CD8-positive, alpha-beta memory T cell (primary cell): Measurements from ENCODE around the gene TGIF2. TPM values are rescaled to one million over a fixed set of nuclear protein-coding genes. Genes with fewer than 3 reads are reported as not detected.

Experiments
- CTCF ChIA-PET: fragments of 350-600 bp; sonication (Branson Sonifier 250); formaldehyde crosslinking; loops from one replicate; lab custom pipeline; 2021; ENCODE audit warnings: antibody characterized with exemption; lab: Charles Lee
- POLR2A ChIA-PET: fragments of 350-600 bp; sonication (Branson Sonifier 250); formaldehyde crosslinking; loops from one replicate; lab custom pipeline; 2021; ENCODE audit warnings: antibody characterized with exemption; lab: Charles Lee
- DNase-seq, 5 donors: peaks; one replicate each; pipeline versions ENCODE4 v3.0.0 to v3.0.0-alpha.2; 2020 to 2022; ENCODE audit warnings: mixed read lengths in 1 of 5
- H3K27ac ChIP-seq: one replicate; pipeline ENCODE4 v1.7.0; 2013; ENCODE audit warnings: low read depth, mild to moderate bottlenecking, low read length, moderate library complexity
- H3K27me3 ChIP-seq: 2 replicates; pipeline ENCODE4 v1.7.0; 2013; ENCODE audit warnings: low read length, mild to moderate bottlenecking; ENCODE audit not compliant: insufficient read depth, poor library complexity, severe bottlenecking
- H3K36me3 ChIP-seq: 2 replicates; pipeline ENCODE4 v1.7.0; 2013; ENCODE audit warnings: mild to moderate bottlenecking, low read length, moderate library complexity; ENCODE audit not compliant: insufficient read depth
- H3K4me1 ChIP-seq: 2 replicates; pipeline ENCODE4 v1.7.0; 2013; ENCODE audit warnings: mild to moderate bottlenecking, low read length, moderate library complexity; ENCODE audit not compliant: insufficient read depth
- H3K4me3 ChIP-seq: 2 replicates; pipeline ENCODE4 v1.7.0; 2013; ENCODE audit warnings: mild to moderate bottlenecking, low read length
- H3K9me3 ChIP-seq: 2 replicates; pipeline ENCODE4 v1.7.0; 2013; ENCODE audit warnings: mild to moderate bottlenecking, low read length
- H3K27ac Mint-ChIP-seq, 8 donors: one replicate each; pipeline ENCODE4 v1.8.0; 2020 to 2021; ENCODE audit warnings: mixed read lengths in 8 of 8, mild to moderate bottlenecking in 6 of 8, inconsistent platforms in 3 of 8, moderate library complexity in 3 of 8
- H3K27me3 Mint-ChIP-seq, 2 donors: one replicate each; pipeline ENCODE4 v1.8.0; 2020 to 2021; ENCODE audit warnings: mixed read lengths in 2 of 2, mild to moderate bottlenecking in 1 of 2, moderate library complexity in 1 of 2
- H3K36me3 Mint-ChIP-seq, 3 donors: one replicate each; pipeline ENCODE4 v1.8.0; 2020 to 2021; ENCODE audit warnings: mixed read lengths in 3 of 3, inconsistent platforms in 1 of 3, mild to moderate bottlenecking in 1 of 3
- H3K4me1 Mint-ChIP-seq, 3 donors: one replicate each; pipeline ENCODE4 v1.8.0; 2020 to 2021; ENCODE audit warnings: mixed read lengths in 3 of 3, inconsistent platforms in 1 of 3, mild to moderate bottlenecking in 1 of 3
- H3K4me3 Mint-ChIP-seq, 7 donors: one replicate each; pipeline ENCODE4 v1.8.0; 2020 to 2021; ENCODE audit warnings: mixed read lengths in 7 of 7, mild to moderate bottlenecking in 6 of 7, moderate library complexity in 4 of 7, inconsistent platforms in 2 of 7
- H3K9me3 Mint-ChIP-seq, 5 donors: one replicate each; pipeline ENCODE4 v1.8.0; 2020 to 2022; ENCODE audit warnings: mixed read lengths in 5 of 5, mild to moderate bottlenecking in 3 of 5, moderate library complexity in 2 of 5, inconsistent platforms in 1 of 5
- polyA plus RNA-seq: library from polyadenylated mRNA; unstranded; fragments of 300-500 nt; fragmentation: Illumina TruSeq; gene quantifications from one replicate; pipeline ENCODE4 v1.2.3, GENCODE V29; 2021
- total RNA-seq, 2 experiments: library from RNA; stranded (reverse); gene quantifications; one replicate each; pipeline ENCODE4 v1.2.3, GENCODE V29; 2021

Gene TGIF2
- total RNA-seq = 10 to 100 TPM; 46.1 to 49.8 TPM
- polyA plus RNA-seq = 24.6 TPM

- Histone ChIP-seq H3K9me3 (no peaks in the 10 kb centered on the region), H3K27ac (peak within 1 kb of the TSS; percentile 91), H3K27me3 (no peaks in the 10 kb centered on the region), H3K4me1 (peaks cover 33% of the 10 kb centered on the region), H3K36me3 (no peaks in the 10 kb centered on the region), H3K4me3 (peak within 1 kb of the TSS; percentile 66)
- peak within 1 kb of the TSS; percentile 90 to 96 (median 93) for H3K4me3 Mint-ChIP-seq
- peaks cover 0 to 14% (median 0%) of the 10 kb centered on the region in 3 donors for H3K36me3 Mint-ChIP-seq
- CTCF ChIA-PET = interaction anchor here (0.5 to 4.2 kb wide), 10 partner anchors 11 to 181 kb away, joined by 3 to 42 read pairs (median 6); partner anchors contain the start of gene RAB5IF
- peaks cover 0 to 3% of the 10 kb centered on the region in 2 donors for H3K27me3 Mint-ChIP-seq
- POLR2A ChIA-PET = interaction anchor here (0.5 to 3.7 kb wide), 14 partner anchors 8 to 606 kb away, joined by 3 to 49 read pairs (median 4); partner anchors contain the start of genes DSN1, MROH8, RAB5IF and RPN2
- peak within 1 kb of the TSS; percentile 97 to 100 (median 98) for H3K27ac Mint-ChIP-seq
- peak; percentile 85 to 96 (median 93) for DNase-seq
- peaks cover 30 to 40% (median 37%) of the 10 kb centered on the region in 3 donors for H3K4me1 Mint-ChIP-seq
- H3K9me3 Mint-ChIP-seq = no peaks in the 10 kb centered on the region
Measured at GRCh38 chr20:36573103-36573797, at the start of gene TGIF2. TSS of gene TGIF2 (plus strand) at chr20:36573597. CDS start at chr20:36578775, 5,178 bp downstream.

- Mint-ChIP-seq H3K27ac (peak overlapping the region in 1 of 8 donors; percentile 50), H3K36me3 (peaks cover 9 to 56% (median 12%) of the 10 kb centered on the region in 3 donors), H3K4me3 (no peak overlapping the region), H3K27me3 (peaks cover 0 to 2% of the 10 kb centered on the region in 2 donors), H3K4me1 (peaks cover 0 to 4% (median 0%) of the 10 kb centered on the region in 3 donors), H3K9me3 (no peaks in the 10 kb centered on the region)
- no peak overlapping the region for H3K27ac ChIP-seq
- CTCF ChIA-PET = no interaction called here
- peaks cover 27% of the 10 kb centered on the region for H3K36me3 ChIP-seq
- H3K9me3 ChIP-seq = no peaks in the 10 kb centered on the region
- DNase-seq = no peak
- H3K4me3 ChIP-seq = no peak overlapping the region
- no peaks in the 10 kb centered on the region for H3K27me3 ChIP-seq
- POLR2A ChIA-PET = no interaction called here
- no peaks in the 10 kb centered on the region for H3K4me1 ChIP-seq
Measured at GRCh38 chr20:36525620-36526365, 47.6 kb upstream of the TGIF2 start.

GRCh38 chr20:36526521-36527011 is 46.8 kb upstream of the TGIF2 start:
- CTCF ChIA-PET = no interaction called here
- H3K9me3 Mint-ChIP-seq = no peaks in the 10 kb centered on the region
- peak overlapping the region in 1 of 8 donors; percentile 10 for H3K27ac Mint-ChIP-seq
- H3K4me1 ChIP-seq = no peaks in the 10 kb centered on the region
- H3K27me3 Mint-ChIP-seq = peaks cover 0 to 2% of the 10 kb centered on the region in 2 donors
- H3K4me3 Mint-ChIP-seq = no peak overlapping the region
- peaks cover 9 to 53% (median 11%) of the 10 kb centered on the region in 3 donors for H3K36me3 Mint-ChIP-seq
- no peaks in the 10 kb centered on the region for H3K9me3 ChIP-seq
- H3K4me3 ChIP-seq = no peak overlapping the region
- no peak for DNase-seq
- POLR2A ChIA-PET = no interaction called here
- no peaks in the 10 kb centered on the region for H3K27me3 ChIP-seq
- peaks cover 27% of the 10 kb centered on the region for H3K36me3 ChIP-seq
- no peak overlapping the region for H3K27ac ChIP-seq
- peaks cover 0 to 3% (median 0%) of the 10 kb centered on the region in 3 donors for H3K4me1 Mint-ChIP-seq

DNA sequence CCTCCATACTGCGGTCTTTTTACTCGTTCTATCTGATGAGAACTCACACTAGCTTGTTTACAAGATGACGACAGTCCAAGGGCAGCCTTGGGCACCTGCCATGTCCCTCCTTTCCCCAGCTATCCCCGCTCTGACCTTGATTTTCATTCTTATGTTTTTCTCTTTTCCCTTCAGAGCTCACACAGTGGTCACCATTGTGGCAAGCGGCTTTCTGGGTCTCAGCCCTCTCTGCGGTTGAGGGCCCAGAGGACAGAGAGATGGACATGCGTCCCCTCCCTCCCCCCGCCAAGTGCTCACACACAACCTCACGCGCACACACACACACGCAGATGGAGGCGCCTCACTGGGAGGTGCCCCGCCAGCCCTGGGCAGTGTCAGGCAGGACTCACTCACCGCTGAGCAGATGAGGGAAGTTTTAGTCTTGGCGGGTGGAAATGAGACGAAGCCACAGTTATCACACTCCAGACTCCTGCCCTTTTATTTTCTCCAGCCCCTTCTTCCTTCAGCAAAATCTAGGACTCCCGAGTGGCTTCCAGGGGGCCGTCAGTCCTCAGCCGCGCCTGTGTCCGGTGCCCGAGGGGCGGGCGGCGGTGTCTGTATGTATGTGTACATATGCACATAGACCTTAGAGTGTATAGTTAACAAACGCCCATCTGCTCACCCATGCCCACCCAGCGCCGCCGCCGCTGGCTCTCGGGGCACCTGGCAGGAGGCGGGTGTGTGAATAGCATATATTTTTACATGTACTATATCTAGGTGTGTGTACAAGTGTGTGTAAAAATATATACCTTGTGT is 45.9 kb upstream of the TGIF2 start:
- Histone ChIP-seq H3K4me3 (no peak overlapping the region), H3K27me3 (no peaks in the 10 kb centered on the region), H3K27ac (no peak overlapping the region), H3K36me3 (peaks cover 27% of the 10 kb centered on the region), H3K4me1 (no peaks in the 10 kb centered on the region), H3K9me3 (no peaks in the 10 kb centered on the region)
- Mint-ChIP-seq H3K9me3 (no peaks in the 10 kb centered on the region), H3K4me1 (no peaks in the 10 kb centered on the region), H3K27ac (peak overlapping the region in 1 of 8 donors; percentile 29), H3K27me3 (peaks cover 0 to 2% of the 10 kb centered on the region in 2 donors), H3K4me3 (no peak overlapping the region), H3K36me3 (peaks cover 6 to 46% (median 9%) of the 10 kb centered on the region in 3 donors)
- no peak for DNase-seq
- CTCF ChIA-PET = no interaction called here
- POLR2A ChIA-PET = no interaction called here

DNA sequence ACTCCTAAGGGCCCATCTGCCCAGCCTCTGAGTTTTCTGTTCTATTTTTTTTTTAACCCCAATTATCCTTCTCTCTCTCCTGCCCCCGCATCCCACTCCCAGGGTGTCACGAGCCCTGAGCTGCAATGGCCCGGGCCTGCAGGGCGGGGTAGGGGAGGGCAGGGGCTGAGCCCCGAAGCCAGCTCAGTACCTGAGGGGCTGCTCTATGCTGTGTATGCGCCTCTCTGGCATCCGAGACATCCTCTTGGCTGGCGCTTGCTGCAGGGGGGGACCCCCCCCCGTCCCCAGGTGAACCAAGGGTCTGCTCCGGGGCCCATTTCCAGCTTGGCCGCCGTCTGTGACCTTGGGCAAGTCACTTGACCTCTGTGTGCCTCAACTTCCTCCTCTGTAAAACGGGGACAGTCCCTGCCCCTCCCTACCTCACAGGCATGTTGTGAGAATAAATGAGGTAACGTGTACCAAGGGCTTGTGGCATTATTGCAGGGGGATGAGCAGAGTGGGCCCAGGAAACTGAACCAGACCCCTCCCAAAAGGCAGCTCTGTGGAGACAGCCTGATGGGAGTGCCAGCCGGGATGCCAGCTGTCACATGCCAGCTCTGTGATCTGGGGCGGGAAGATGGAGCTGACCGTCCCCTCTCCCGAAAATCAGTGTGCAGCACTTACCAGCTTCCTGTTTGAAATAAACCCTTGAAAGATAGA is 45.1 kb upstream of the TGIF2 start:
- Mint-ChIP-seq H3K9me3 (no peaks in the 10 kb centered on the region), H3K27me3 (peaks cover 0 to 2% of the 10 kb centered on the region in 2 donors), H3K36me3 (peaks cover 6 to 43% (median 9%) of the 10 kb centered on the region in 3 donors), H3K27ac (peak overlapping the region in 1 of 8 donors; percentile 29), H3K4me3 (no peak overlapping the region), H3K4me1 (no peaks in the 10 kb centered on the region)
- Histone ChIP-seq H3K9me3 (no peaks in the 10 kb centered on the region), H3K36me3 (peaks cover 27% of the 10 kb centered on the region), H3K27ac (no peak overlapping the region), H3K27me3 (no peaks in the 10 kb centered on the region), H3K4me3 (no peak overlapping the region), H3K4me1 (no peaks in the 10 kb centered on the region)
- CTCF ChIA-PET = no interaction called here
- DNase-seq = no peak
- POLR2A ChIA-PET = no interaction called here

DNA sequence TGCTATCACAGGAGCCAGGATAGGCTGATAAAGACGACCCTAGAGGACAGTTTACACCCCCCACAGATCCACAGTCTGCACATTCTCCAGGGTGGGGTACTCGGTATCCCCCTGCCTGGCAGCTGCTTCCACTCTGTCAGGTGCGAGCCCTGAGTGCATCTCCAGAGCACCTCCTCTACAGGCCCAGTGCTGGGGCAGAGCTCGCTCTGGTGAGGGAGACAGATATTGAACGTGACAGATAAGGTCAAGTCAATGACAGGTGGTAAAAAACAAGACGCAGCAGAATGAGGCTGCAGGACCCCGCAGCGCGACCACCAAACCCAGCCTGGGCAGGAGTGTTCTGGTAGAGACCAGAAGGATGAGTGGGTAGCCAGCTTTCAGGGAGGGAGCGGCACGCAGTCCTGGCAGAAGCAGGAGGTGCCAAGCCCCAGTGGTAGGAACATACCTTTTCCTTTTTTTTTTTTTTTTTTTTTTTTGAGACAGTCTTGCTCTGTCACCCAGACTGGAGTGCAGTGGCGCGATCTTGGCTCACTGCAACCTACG is 44.5 kb upstream of the TGIF2 start:
- Histone ChIP-seq H3K9me3 (no peaks in the 10 kb centered on the region), H3K27ac (no peak overlapping the region), H3K27me3 (no peaks in the 10 kb centered on the region), H3K36me3 (peaks cover 21% of the 10 kb centered on the region), H3K4me1 (no peaks in the 10 kb centered on the region), H3K4me3 (no peak overlapping the region)
- peaks cover 0 to 2% of the 10 kb centered on the region in 2 donors for H3K27me3 Mint-ChIP-seq
- DNase-seq = no peak
- no peak overlapping the region for H3K4me3 Mint-ChIP-seq
- H3K9me3 Mint-ChIP-seq = no peaks in the 10 kb centered on the region
- H3K36me3 Mint-ChIP-seq = peaks cover 6 to 38% (median 9%) of the 10 kb centered on the region in 3 donors
- POLR2A ChIA-PET = no interaction called here
- CTCF ChIA-PET = no interaction called here
- H3K4me1 Mint-ChIP-seq = no peaks in the 10 kb centered on the region
- H3K27ac Mint-ChIP-seq = peak overlapping the region in 1 of 8 donors; percentile 27

DNA sequence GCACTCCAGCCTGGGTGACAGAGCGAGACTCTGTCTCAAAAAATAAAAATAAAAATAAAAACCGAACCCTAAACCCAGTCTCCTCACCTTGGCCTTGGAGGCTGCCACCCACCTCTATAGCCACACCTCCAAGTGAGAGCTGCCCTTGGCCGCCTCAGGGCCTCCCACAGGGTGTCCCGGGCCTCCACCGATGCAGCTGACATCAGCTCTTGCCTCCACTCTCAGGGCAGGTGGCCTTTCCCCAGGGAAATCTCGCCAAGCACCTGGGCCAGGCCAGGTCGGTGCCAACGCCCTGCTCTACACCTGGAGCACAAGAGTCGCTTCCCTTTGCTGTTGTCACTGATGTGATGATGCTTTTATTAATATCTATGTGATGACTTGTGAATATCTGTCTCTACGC is 41.0 kb upstream of the TGIF2 start:
- ChIA-PET CTCF (no interaction called here), POLR2A (no interaction called here)
- no peaks in the 10 kb centered on the region for H3K9me3 ChIP-seq
- no peak overlapping the region for H3K4me3 Mint-ChIP-seq
- H3K9me3 Mint-ChIP-seq = no peaks in the 10 kb centered on the region
- H3K4me1 Mint-ChIP-seq = no peaks in the 10 kb centered on the region
- H3K4me3 ChIP-seq = no peak overlapping the region
- H3K36me3 Mint-ChIP-seq = peaks cover 1 to 12% (median 1%) of the 10 kb centered on the region in 3 donors
- no peaks in the 10 kb centered on the region for H3K27me3 ChIP-seq
- peaks cover under 1% of the 10 kb centered on the region for H3K36me3 ChIP-seq
- peaks cover 0 to 2% of the 10 kb centered on the region in 2 donors for H3K27me3 Mint-ChIP-seq
- no peaks in the 10 kb centered on the region for H3K4me1 ChIP-seq
- peak overlapping the region in 1 of 8 donors; percentile 29 for H3K27ac Mint-ChIP-seq
- no peak for DNase-seq
- no peak overlapping the region for H3K27ac ChIP-seq
